ENCODE data around the gene NSL1. TPM values are rescaled to one million over a fixed set of nuclear protein-coding genes. Genes with fewer than 3 reads are reported as not detected.

NSL1 gene
- total and polyA plus RNA-seq, 9 of the 15 experiments (the other 6 are each of a cell fraction or from before 2014, with no cell fraction given), result 53.5 to 108 (median 59.1) TPM

GRCh38 chr1:212699104-212699624 lies 92.4 kb downstream of the NSL1 start (continued):
- peak; percentile 72; the same call in 1 of the 2 replicates for TF ChIP-seq E2F1 (CRISPR knock-in tag; IDR thresholded peaks at IDR 0.05)
- TF ChIP-seq CCAR2 (IDR thresholded peaks at IDR 0.05; ENCODE audit: low read depth, low read length), result no peak
- TF ChIP-seq, protein P1, sequence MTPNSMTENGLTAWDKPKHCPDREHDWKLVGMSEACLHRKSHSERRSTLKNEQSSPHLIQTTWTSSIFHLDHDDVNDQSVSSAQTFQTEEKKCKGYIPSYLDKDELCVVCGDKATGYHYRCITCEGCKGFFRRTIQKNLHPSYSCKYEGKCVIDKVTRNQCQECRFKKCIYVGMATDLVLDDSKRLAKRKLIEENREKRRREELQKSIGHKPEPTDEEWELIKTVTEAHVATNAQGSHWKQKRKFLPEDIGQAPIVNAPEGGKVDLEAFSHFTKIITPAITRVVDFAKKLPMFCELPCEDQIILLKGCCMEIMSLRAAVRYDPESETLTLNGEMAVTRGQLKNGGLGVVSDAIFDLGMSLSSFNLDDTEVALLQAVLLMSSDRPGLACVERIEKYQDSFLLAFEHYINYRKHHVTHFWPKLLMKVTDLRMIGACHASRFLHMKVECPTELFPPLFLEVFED (CRISPR knock-in tag; conservative IDR thresholded peaks at IDR 0.05), result 0 out of 2 replicates have a peak, but pooled peaks have one; percentile 73
- TF ChIP-seq PHF20 (IDR thresholded peaks at IDR 0.05; ENCODE audit: partially characterized antibody), result peak; percentile 37
- TF ChIP-seq SPI1 (IDR thresholded peaks at IDR 0.05; ENCODE audit: borderline replicate concordance, low read depth, low read length), result no peak
- peak; percentile 80 for TF ChIP-seq ZBTB1 (CRISPR knock-in tag; IDR thresholded peaks at IDR 0.05; ENCODE audit: borderline replicate concordance, low read depth)
- TF ChIP-seq L3MBTL2 (IDR thresholded peaks at IDR 0.05), result peak; percentile 97
- TF ChIP-seq ZBTB11 (CRISPR knock-in tag; IDR thresholded peaks at IDR 0.05), result no peak
- no peak for TF ChIP-seq HDAC2 (IDR thresholded peaks at IDR 0.05)
- peak; percentile 63; the same call in 1 of the 2 replicates for TF ChIP-seq FOXK1 (CRISPR knock-in tag; IDR thresholded peaks at IDR 0.05; ENCODE audit: borderline replicate concordance)
- TF ChIP-seq ATF7 (IDR thresholded peaks at IDR 0.05), result peak; percentile 55
- TF ChIP-seq PYGO2 (tag; IDR thresholded peaks at IDR 0.05), result no peak
- TF ChIP-seq NFIC (IDR thresholded peaks at IDR 0.05), result peak; percentile 59
- peak; percentile 36; the same call in 1 of the 2 replicates for TF ChIP-seq ARID1B (IDR thresholded peaks at IDR 0.05)
- no peak for TF ChIP-seq MECOM (CRISPR knock-in tag; IDR thresholded peaks at IDR 0.05)
- TF ChIP-seq, protein P2, sequence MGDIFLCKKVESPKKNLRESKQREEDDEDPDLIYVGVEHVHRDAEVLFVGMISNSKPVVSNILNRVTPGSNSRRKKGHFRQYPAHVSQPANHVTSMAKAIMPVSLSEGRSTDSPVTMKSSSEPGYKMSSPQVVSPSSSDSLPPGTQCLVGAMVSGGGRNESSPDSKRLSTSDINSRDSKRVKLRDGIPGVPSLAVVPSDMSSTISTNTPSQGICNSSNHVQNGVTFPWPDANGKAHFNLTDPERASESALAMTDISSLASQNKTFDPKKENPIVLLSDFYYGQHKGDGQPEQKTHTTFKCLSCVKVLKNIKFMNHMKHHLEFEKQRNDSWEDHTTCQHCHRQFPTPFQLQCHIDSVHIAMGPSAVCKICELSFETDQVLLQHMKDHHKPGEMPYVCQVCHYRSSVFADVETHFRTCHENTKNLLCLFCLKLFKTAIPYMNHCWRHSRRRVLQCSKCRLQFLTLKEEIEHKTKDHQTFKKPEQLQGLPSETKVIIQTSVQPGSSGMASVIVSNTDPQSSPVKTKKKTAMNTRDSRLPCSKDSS (IDR thresholded peaks at IDR 0.05; ENCODE audit: low read depth, partially characterized antibody), result no peak
- peak; percentile 43; the same call in 1 of the 2 replicates for TF ChIP-seq TOE1 (IDR thresholded peaks at IDR 0.05; ENCODE audit: borderline replicate concordance)
- no peak for TF ChIP-seq TOE1 (CRISPR knock-in tag; IDR thresholded peaks at IDR 0.05; ENCODE audit: borderline replicate concordance, low read depth)
- no peak for TF ChIP-seq POLR2H (tag; IDR thresholded peaks at IDR 0.05; ENCODE audit: low read depth)
- TF ChIP-seq RUNX1 (IDR thresholded peaks at IDR 0.05; ENCODE audit: low read depth), result no peak
- 0 out of 2 replicates have a peak, but pooled peaks have one; percentile 66 for TF ChIP-seq NCOA6 (IDR thresholded peaks at IDR 0.05)

Measured in K562 (cell line).